Spleen (tissue), 7 donors: ENCODE measurements around the gene GSN.

Experiments used
- POLR2A ChIP-seq, 3 donors: fragments of 450-650 bp; IDR thresholded peaks; one replicate each; pipeline ENCODE4 v1.5.1; 2017; ENCODE audit warnings: antibody characterized with exemption in 3 of 3, mild to moderate bottlenecking in 1 of 3
- POLR2AphosphoS5 ChIP-seq, 3 donors: sonication (generic); formaldehyde crosslinking; IDR thresholded peaks; one replicate each; pipeline ENCODE4 v1.5.1; 2017; ENCODE audit warnings: antibody characterized with exemption in 3 of 3
- TF ChIP-seq, protein P1 (sequence below), 11 experiments: fragments of 200-600 bp in 7 of 11; fragments of 450-650 bp in 4 of 11; sonication (generic) in 4 of 11; IDR thresholded peaks in 8 of 11; conservative IDR thresholded peaks in 3 of 11; 1 replicate in 7 of 11; 2 replicates in 4 of 11; pipeline versions ENCODE4 v1.4.0 to v1.8.0; 2016 to 2021; ENCODE audit warnings: antibody characterized with exemption in 11 of 11, inconsistent platforms in 4 of 11, mild to moderate bottlenecking in 1 of 11
- donor health status: DM: no; HTN: no; CAD: no; lungs with moderate emphysema.
- donor health status: DM: no; HTN: no; CAD: no.
- donor health status: DM: no; HTN: no; CAD: no.

DNA sequence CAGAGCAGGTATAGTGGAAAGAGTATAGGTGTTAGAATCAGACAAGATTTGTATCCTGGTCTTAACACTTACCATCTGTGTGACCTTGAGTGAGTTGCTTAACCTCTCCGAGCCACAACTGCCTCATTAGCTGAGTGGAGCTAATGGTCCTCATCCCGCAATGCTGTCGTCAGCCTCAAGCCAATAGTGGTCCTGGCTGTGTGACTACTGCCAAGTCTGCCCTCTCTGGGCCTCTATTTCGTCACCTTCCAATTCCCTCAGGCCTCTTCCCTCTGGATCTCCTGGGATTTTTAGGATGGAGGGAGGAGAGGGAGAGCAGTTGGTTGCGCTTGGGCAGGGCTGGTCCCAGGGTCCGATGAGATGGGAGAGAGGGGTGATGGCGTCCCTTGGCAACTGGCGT lies 60.5 kb downstream of the GSN start:
- TF ChIP-seq POLR2A (IDR thresholded peaks at IDR 0.05) (no peak), POLR2AphosphoS5 (IDR thresholded peaks at IDR 0.05) (no peak)
- TF ChIP-seq, protein P1, sequence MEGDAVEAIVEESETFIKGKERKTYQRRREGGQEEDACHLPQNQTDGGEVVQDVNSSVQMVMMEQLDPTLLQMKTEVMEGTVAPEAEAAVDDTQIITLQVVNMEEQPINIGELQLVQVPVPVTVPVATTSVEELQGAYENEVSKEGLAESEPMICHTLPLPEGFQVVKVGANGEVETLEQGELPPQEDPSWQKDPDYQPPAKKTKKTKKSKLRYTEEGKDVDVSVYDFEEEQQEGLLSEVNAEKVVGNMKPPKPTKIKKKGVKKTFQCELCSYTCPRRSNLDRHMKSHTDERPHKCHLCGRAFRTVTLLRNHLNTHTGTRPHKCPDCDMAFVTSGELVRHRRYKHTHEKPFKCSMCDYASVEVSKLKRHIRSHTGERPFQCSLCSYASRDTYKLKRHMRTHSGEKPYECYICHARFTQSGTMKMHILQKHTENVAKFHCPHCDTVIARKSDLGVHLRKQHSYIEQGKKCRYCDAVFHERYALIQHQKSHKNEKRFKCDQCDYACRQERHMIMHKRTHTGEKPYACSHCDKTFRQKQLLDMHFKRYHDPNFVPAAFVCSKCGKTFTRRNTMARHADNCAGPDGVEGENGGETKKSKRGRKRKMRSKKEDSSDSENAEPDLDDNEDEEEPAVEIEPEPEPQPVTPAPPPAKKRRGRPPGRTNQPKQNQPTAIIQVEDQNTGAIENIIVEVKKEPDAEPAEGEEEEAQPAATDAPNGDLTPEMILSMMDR (IDR thresholded peaks at IDR 0.05 in 8 of 11, conservative IDR thresholded peaks at IDR 0.05 in 3 of 11) = no peak
